ENCODE results near the gene GPR151. TPM values are rescaled to one million over a fixed set of nuclear protein-coding genes. Genes with fewer than 3 reads are reported as not detected.

Gene GPR151
- total RNA-seq, 1 donor from 2014 or later, result not detected

DNA sequence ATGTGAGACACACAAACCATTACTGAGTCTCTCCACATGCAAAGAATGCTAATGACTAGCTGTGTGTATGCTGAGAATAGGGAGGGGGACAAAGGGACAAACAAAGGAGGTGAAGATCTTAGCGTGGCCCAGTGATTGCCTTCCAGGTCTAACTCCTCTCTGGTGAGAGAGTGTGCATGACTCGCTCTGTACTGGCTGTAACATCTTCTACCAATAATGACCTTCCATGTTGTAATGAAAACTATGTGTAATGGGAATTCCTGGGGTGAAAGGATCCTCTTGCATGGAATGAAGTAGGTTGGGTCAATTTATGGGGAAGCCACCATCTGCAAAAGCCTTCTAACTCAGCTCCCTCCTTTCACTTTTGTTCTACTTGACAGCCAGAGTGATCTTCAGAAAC lies 24.4 kb upstream of the GPR151 start:
- TF ChIP-seq, protein P1, sequence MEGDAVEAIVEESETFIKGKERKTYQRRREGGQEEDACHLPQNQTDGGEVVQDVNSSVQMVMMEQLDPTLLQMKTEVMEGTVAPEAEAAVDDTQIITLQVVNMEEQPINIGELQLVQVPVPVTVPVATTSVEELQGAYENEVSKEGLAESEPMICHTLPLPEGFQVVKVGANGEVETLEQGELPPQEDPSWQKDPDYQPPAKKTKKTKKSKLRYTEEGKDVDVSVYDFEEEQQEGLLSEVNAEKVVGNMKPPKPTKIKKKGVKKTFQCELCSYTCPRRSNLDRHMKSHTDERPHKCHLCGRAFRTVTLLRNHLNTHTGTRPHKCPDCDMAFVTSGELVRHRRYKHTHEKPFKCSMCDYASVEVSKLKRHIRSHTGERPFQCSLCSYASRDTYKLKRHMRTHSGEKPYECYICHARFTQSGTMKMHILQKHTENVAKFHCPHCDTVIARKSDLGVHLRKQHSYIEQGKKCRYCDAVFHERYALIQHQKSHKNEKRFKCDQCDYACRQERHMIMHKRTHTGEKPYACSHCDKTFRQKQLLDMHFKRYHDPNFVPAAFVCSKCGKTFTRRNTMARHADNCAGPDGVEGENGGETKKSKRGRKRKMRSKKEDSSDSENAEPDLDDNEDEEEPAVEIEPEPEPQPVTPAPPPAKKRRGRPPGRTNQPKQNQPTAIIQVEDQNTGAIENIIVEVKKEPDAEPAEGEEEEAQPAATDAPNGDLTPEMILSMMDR (IDR thresholded peaks at IDR 0.05), result no peak
- intact Hi-C loops (cut with micrococcal nuclease), result no loop called here
- POLR2A ChIA-PET, result no interaction called here
- Mint-ChIP-seq H3K27me3 (peaks cover 5% of the 10 kb centered on the region), H3K4me1 (peaks cover 2% of the 10 kb centered on the region), H3K27ac (no peak overlapping the region), H3K4me3 (no peak overlapping the region), H3K9me3 (no peaks in the 10 kb centered on the region), H3K36me3 (ENCODE audit: low read depth) (no peaks in the 10 kb centered on the region)
- CTCF ChIA-PET, result no interaction called here
- DNase-seq (no peak), ATAC-seq (ENCODE audit: low read depth) (no peak)

DNA sequence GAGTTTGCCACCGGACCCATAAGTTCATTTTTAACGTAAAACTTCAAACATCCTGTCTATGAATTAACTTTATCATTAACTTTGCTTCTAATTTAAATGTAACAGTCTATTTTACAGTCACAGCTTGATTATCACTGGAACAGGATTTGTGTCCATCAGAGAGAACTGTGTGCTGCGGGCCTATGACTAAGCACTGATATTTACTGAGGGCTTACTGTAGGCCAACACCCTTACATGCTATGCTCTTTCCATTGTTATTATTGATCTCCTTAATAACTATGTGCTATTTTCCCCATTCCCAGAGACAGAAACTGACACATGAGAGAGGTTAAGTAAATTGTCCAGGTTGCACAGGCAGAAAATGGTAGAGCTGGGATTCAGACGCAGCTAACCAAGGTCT lies 24.0 kb upstream of the GPR151 start:
- Mint-ChIP-seq H3K4me3 (no peak overlapping the region), H3K9me3 (no peaks in the 10 kb centered on the region), H3K36me3 (ENCODE audit: low read depth) (no peaks in the 10 kb centered on the region), H3K27me3 (peaks cover 5% of the 10 kb centered on the region), H3K4me1 (peaks cover 2% of the 10 kb centered on the region), H3K27ac (no peak overlapping the region)
- ATAC-seq (ENCODE audit: low read depth) (no peak), DNase-seq (no peak)
- TF ChIP-seq, protein P1 (IDR thresholded peaks at IDR 0.05), result no peak
- CTCF ChIA-PET, result no interaction called here
- intact Hi-C loops (cut with micrococcal nuclease), result no loop called here
- POLR2A ChIA-PET, result no interaction called here

DNA sequence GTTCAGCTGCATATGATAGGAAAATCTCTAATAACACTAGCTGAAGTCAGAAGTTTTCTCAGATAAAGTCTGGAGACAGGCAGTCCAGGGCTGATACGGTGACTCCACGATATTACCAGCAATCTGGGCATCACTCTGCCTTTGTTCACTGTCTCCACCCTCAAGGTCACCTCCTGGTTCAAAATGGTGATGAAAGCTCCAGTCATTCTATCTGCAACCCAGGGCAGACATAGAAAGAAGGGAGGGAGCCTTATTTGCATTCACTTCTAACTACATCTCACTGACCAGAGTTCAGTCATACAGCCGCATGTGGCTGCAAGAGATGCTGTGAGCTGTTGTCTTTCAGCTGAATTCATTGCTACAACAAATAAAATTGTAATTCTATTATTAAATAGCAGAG lies 22.4 kb upstream of the GPR151 start:
- no peak overlapping the region for H3K27ac Mint-ChIP-seq
- H3K4me1 Mint-ChIP-seq, result peaks cover 3% of the 10 kb centered on the region
- TF ChIP-seq, protein P1 (IDR thresholded peaks at IDR 0.05), result no peak
- no peaks in the 10 kb centered on the region for H3K36me3 Mint-ChIP-seq (ENCODE audit: low read depth)
- H3K4me3 Mint-ChIP-seq, result no peak overlapping the region
- POLR2A ChIA-PET, result no interaction called here
- no peaks in the 10 kb centered on the region for H3K9me3 Mint-ChIP-seq
- CTCF ChIA-PET, result interaction anchor here (1.0 to 1.3 kb wide), 3 partner anchors 9 to 650 kb away, joined by 3 to 4 read pairs (median 3); no protein-coding TSS in a partner anchor
- DNase-seq (no peak), ATAC-seq (ENCODE audit: low read depth) (no peak)
- peaks cover 5% of the 10 kb centered on the region for H3K27me3 Mint-ChIP-seq
- intact Hi-C loops (cut with micrococcal nuclease), result no loop called here

DNA sequence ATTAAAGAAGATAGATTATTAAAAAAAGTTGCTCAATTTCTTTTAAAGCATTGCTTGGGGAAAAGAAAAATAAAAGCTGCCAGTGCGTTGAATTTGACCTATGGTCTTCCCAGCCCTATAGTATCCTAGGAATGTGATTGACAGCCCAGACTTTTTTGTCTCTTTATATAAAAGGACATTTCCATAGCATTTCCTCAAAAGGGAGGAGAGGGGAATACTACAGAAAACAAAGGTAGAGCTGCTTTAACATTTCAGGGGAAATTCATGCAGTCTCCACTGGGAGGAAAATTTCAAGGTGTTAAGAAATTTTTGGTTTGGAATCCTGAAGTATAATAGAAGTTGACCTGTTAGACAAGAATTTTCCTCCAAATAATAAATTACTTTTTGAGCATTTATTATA lies 17.9 kb upstream of the GPR151 start:
- H3K4me3 Mint-ChIP-seq, result no peak overlapping the region

DNA sequence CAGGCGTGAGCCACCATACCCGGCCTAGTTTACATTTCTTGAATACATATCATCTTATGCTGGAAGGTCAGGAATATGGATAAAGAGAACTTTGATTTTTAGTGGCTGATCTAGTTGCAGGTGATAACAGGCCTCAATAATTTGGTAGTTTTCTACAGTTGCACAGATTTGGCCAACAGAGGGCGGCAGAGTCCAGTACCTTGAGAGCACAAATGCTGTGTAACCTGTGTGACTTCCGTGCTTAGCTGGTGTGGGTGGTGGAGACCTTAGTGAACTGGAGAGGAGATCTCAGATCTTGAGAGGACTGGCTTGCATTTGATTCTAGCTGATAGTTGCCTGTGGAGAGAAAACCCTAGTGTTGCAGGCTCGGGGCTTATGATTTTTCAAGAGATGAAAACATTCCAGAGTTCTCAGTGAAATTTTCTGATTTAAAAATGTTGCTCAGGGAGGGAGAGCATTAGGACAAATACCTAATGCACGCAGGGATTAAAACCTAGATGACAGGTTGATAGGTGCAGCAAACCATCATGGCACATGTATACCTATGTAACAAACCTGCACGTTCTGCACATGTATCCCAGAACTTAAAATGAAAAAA lies 17.4 kb upstream of the GPR151 start:
- Mint-ChIP-seq H3K4me3 (no peak overlapping the region), H3K27me3 (no peaks in the 10 kb centered on the region), H3K36me3 (ENCODE audit: low read depth) (no peaks in the 10 kb centered on the region), H3K9me3 (no peaks in the 10 kb centered on the region), H3K27ac (no peak overlapping the region), H3K4me1 (peaks cover 7% of the 10 kb centered on the region)
- DNase-seq (peak; percentile 30), ATAC-seq (ENCODE audit: low read depth) (peak; percentile 84)
- ChIA-PET POLR2A (interaction anchor here (1.0 kb wide), 1 partner anchor 87 kb away, joined by 3 read pairs; no protein-coding TSS in a partner anchor), CTCF (interaction anchor here (0.5 to 1.9 kb wide), 6 partner anchors 8 to 655 kb away, joined by 3 to 18 read pairs (median 4); no protein-coding TSS in a partner anchor)
- TF ChIP-seq, protein P1 (IDR thresholded peaks at IDR 0.05), result peak; percentile 75
- intact Hi-C loops (cut with micrococcal nuclease), result loop anchor here (2.0 kb wide), 1 partner anchor 433 kb away; no protein-coding TSS in a partner anchor

More for the DNA sequence above, 17.9 kb upstream of the GPR151 start:
- CTCF ChIA-PET, result interaction anchor here (0.5 to 1.9 kb wide), 6 partner anchors 8 to 655 kb away, joined by 3 to 18 read pairs (median 4); no protein-coding TSS in a partner anchor
- Mint-ChIP-seq H3K27me3 (no peaks in the 10 kb centered on the region), H3K36me3 (ENCODE audit: low read depth) (no peaks in the 10 kb centered on the region), H3K27ac (no peak overlapping the region), H3K9me3 (no peaks in the 10 kb centered on the region), H3K4me1 (peaks cover 7% of the 10 kb centered on the region)
- TF ChIP-seq, protein P1 (IDR thresholded peaks at IDR 0.05), result no peak
- intact Hi-C loops (cut with micrococcal nuclease), result loop anchor here (2.0 kb wide), 1 partner anchor 433 kb away; no protein-coding TSS in a partner anchor
- POLR2A ChIA-PET, result interaction anchor here (1.0 kb wide), 1 partner anchor 87 kb away, joined by 3 read pairs; no protein-coding TSS in a partner anchor
- DNase-seq (no peak), ATAC-seq (ENCODE audit: low read depth) (no peak)
